Liver (tissue), 9 donors: ENCODE results near the gene DNM2. TPM values are rescaled to one million over a fixed set of nuclear protein-coding genes. Genes with fewer than 3 reads are reported as not detected.

Experiments used
- DNase-seq: peaks from one replicate; pipeline ENCODE4 v3.0.0-alpha.2; 2017; ENCODE audit warnings: low spot score
- H3K27ac ChIP-seq, 2 donors: one replicate each; pipeline ENCODE4 v1.7.0; 2013; ENCODE audit warnings: inconsistent platforms in 2 of 2, low read length in 2 of 2, control low read depth in 1 of 2, low read depth in 1 of 2, mild to moderate bottlenecking in 1 of 2
- H3K27me3 ChIP-seq, 4 donors: one replicate each; pipeline versions ENCODE4 v1.6.1 to v1.7.0; 2013; ENCODE audit warnings: low read length in 3 of 4, inconsistent platforms in 1 of 4, mild to moderate bottlenecking in 1 of 4, moderate library complexity in 1 of 4; ENCODE audit not compliant: control insufficient read depth in 4 of 4, insufficient read depth in 4 of 4
- H3K36me3 ChIP-seq, 4 donors: one replicate each; pipeline versions ENCODE4 v1.6.1 to v1.7.0; 2013; ENCODE audit warnings: low read length in 3 of 4, mild to moderate bottlenecking in 3 of 4, low read depth in 1 of 4, moderate library complexity in 1 of 4; ENCODE audit not compliant: control insufficient read depth in 4 of 4, insufficient read depth in 3 of 4
- H3K4me1 ChIP-seq, 4 donors: one replicate each; pipeline versions ENCODE4 v1.6.1 to v1.7.0; 2013; ENCODE audit warnings: low read length in 3 of 4, mild to moderate bottlenecking in 3 of 4, moderate library complexity in 1 of 4; ENCODE audit not compliant: control insufficient read depth in 4 of 4, insufficient read depth in 4 of 4
- H3K4me3 ChIP-seq, 3 donors: one replicate each; pipeline versions ENCODE4 v1.6.1 to v1.7.0; 2013; ENCODE audit warnings: low read length in 3 of 3, control low read depth in 1 of 3, low read depth in 1 of 3, mild to moderate bottlenecking in 1 of 3
- H3K9ac ChIP-seq, 2 donors: one replicate each; pipeline ENCODE4 v1.7.0; 2013; ENCODE audit warnings: low read length in 2 of 2, mild to moderate bottlenecking in 2 of 2, moderate library complexity in 2 of 2, control low read depth in 1 of 2, low read depth in 1 of 2
- H3K9me3 ChIP-seq, 4 donors: one replicate each; pipeline versions ENCODE4 v1.6.1 to v1.7.0; 2013; ENCODE audit warnings: low read length in 3 of 4; ENCODE audit not compliant: control insufficient read depth in 4 of 4
- EGR1 ChIP-seq, 2 donors: IDR thresholded peaks; 2 replicates each; pipeline ENCODE4 v1.6.1; 2016 to 2018; ENCODE audit warnings: antibody characterized with exemption in 2 of 2, low read depth in 2 of 2
- FOXA1 ChIP-seq: IDR thresholded peaks from 2 replicates; pipeline ENCODE4 v1.6.1; 2016; ENCODE audit warnings: antibody characterized with exemption
- FOXA2 ChIP-seq: IDR thresholded peaks from 2 replicates; pipeline ENCODE4 v1.6.1; 2016; ENCODE audit warnings: antibody characterized with exemption
- GABPA ChIP-seq, 2 donors: IDR thresholded peaks in 1 of 2; conservative IDR thresholded peaks in 1 of 2; 2 replicates each; pipeline ENCODE4 v1.6.1; 2016; ENCODE audit warnings: antibody characterized with exemption in 2 of 2, mild to moderate bottlenecking in 1 of 2, moderate library complexity in 1 of 2
- HNF4A ChIP-seq, 2 donors: conservative IDR thresholded peaks; 2 replicates each; pipeline ENCODE4 v1.6.1; 2016; ENCODE audit warnings: antibody characterized with exemption in 2 of 2, mild to moderate bottlenecking in 2 of 2
- HNF4G ChIP-seq: IDR thresholded peaks from 2 replicates; pipeline ENCODE4 v1.6.1; 2016; ENCODE audit warnings: antibody characterized with exemption
- JUND ChIP-seq, 2 donors: IDR thresholded peaks; 2 replicates each; pipeline ENCODE4 v1.6.1; 2016; ENCODE audit warnings: antibody characterized with exemption in 2 of 2
- MAX ChIP-seq: IDR thresholded peaks from 2 replicates; pipeline ENCODE4 v1.6.1; 2016; ENCODE audit warnings: antibody characterized with exemption
- NR2F2 ChIP-seq: IDR thresholded peaks from 2 replicates; pipeline ENCODE4 v1.6.1; 2016; ENCODE audit warnings: antibody characterized with exemption
- RAD21 ChIP-seq, 2 donors: IDR thresholded peaks; 2 replicates each; pipeline ENCODE4 v1.6.1; 2016; ENCODE audit warnings: antibody characterized with exemption in 2 of 2, mild to moderate bottlenecking in 2 of 2
- RXRA ChIP-seq, 2 donors: IDR thresholded peaks; 2 replicates each; pipeline ENCODE4 v1.6.1; 2017 to 2018; ENCODE audit warnings: antibody characterized with exemption in 2 of 2, mild to moderate bottlenecking in 1 of 2
- SP1 ChIP-seq: IDR thresholded peaks from 2 replicates; pipeline ENCODE4 v1.6.1; 2018; ENCODE audit warnings: antibody characterized with exemption, mild to moderate bottlenecking
- TAF1 ChIP-seq: conservative IDR thresholded peaks from 2 replicates; pipeline ENCODE4 v1.6.1; 2016; ENCODE audit warnings: antibody characterized with exemption, mild to moderate bottlenecking
- YY1 ChIP-seq: IDR thresholded peaks from 2 replicates; pipeline ENCODE4 v1.6.1; 2016; ENCODE audit warnings: antibody characterized with exemption, mild to moderate bottlenecking
- WGBS: extraction: QIAGEN DNeasy Blood & Tissue Kit; methylation state at CpG from one replicate; pipeline ENCODE4 v1.1.7; 2013; 5-methylcytosine and 5-hydroxymethylcytosine counted together
- polyA plus RNA-seq, 2 donors: library from polyadenylated mRNA; stranded (reverse) in 1 of 2; unstranded in 1 of 2; fragments of 200-250 nt in 1 of 2; fragments of >200 nt in 1 of 2; fragmentation: Nextera tagmentation in 1 of 2; extraction: Ambion mirVana in 1 of 2; gene quantifications; one replicate each; pipeline versions ENCODE4 v1.2.1 to v1.2.3, GENCODE V29; 2013 to 2015
- total RNA-seq, 2 donors: library from RNA; depleted of rRNA; stranded (reverse); fragments of >200 nt; gene quantifications; one replicate each; pipeline ENCODE4 v1.2.3, GENCODE V29; 2014
- TF ChIP-seq, protein P1 (sequence below): IDR thresholded peaks from 2 replicates; pipeline ENCODE4 v1.6.1; 2016; ENCODE audit warnings: antibody characterized with exemption, mild to moderate bottlenecking
- TF ChIP-seq, protein P2 (sequence below): IDR thresholded peaks from 2 replicates; pipeline ENCODE4 v1.6.1; 2016; ENCODE audit warnings: antibody characterized with exemption
- TF ChIP-seq, protein P3 (sequence below): IDR thresholded peaks from 2 replicates; pipeline ENCODE4 v1.6.1; 2016; ENCODE audit warnings: antibody characterized with exemption
- TF ChIP-seq, protein P4 (sequence below): fragments of 150-350 bp; IDR thresholded peaks from 2 replicates; pipeline ENCODE4 v1.5.1; 2017; ENCODE audit warnings: improper control_type of control experiment, low read depth, low read length; ENCODE audit not compliant: missing input control
- donor health status: healthy.
- donor health status: healthy.
- donor health status: healthy.
- donor health status: healthy.
- donor health status: healthy.

DNM2 gene
- total and polyA plus RNA-seq, 4 donors = 23.1 to 95.1 (median 59.1) TPM

DNA sequence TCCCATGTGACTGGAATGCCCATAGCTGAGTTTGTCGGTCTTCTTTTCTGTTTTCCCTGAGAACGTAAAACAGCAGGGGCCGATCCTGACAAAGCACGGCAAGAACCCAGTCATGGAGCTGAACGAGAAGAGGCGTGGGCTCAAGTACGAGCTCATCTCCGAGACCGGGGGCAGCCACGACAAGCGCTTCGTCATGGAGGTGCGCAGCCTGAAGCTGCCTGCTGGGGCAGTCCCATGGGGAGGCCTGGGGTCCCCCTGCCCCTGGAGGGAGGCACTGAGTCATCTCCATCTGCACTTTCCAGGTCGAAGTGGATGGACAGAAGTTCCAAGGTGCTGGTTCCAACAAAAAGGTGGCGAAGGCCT lies 34.8 kb upstream of the DNM2 start:
- Histone ChIP-seq H3K27ac (no peak overlapping the region), H3K9me3 (no peaks in the 10 kb centered on the region), H3K9ac (no peak overlapping the region), H3K36me3 (peaks cover 35 to 95% (median 63%) of the 10 kb centered on the region in 4 donors), H3K27me3 (no peaks in the 10 kb centered on the region), H3K4me1 (peaks cover 0 to 4% (median 3%) of the 10 kb centered on the region in 4 donors), H3K4me3 (no peak overlapping the region)
- DNase-seq = no peak
- TF ChIP-seq, protein P1, sequence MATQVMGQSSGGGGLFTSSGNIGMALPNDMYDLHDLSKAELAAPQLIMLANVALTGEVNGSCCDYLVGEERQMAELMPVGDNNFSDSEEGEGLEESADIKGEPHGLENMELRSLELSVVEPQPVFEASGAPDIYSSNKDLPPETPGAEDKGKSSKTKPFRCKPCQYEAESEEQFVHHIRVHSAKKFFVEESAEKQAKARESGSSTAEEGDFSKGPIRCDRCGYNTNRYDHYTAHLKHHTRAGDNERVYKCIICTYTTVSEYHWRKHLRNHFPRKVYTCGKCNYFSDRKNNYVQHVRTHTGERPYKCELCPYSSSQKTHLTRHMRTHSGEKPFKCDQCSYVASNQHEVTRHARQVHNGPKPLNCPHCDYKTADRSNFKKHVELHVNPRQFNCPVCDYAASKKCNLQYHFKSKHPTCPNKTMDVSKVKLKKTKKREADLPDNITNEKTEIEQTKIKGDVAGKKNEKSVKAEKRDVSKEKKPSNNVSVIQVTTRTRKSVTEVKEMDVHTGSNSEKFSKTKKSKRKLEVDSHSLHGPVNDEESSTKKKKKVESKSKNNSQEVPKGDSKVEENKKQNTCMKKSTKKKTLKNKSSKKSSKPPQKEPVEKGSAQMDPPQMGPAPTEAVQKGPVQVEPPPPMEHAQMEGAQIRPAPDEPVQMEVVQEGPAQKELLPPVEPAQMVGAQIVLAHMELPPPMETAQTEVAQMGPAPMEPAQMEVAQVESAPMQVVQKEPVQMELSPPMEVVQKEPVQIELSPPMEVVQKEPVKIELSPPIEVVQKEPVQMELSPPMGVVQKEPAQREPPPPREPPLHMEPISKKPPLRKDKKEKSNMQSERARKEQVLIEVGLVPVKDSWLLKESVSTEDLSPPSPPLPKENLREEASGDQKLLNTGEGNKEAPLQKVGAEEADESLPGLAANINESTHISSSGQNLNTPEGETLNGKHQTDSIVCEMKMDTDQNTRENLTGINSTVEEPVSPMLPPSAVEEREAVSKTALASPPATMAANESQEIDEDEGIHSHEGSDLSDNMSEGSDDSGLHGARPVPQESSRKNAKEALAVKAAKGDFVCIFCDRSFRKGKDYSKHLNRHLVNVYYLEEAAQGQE = no peak
- TF ChIP-seq NR2F2 (no peak), FOXA2 (no peak), YY1 (no peak), HNF4A (conservative IDR thresholded peaks at IDR 0.05) (no peak), FOXA1 (no peak), HNF4G (no peak), JUND (IDR thresholded peaks at IDR 0.05) (no peak), TAF1 (no peak), SP1 (no peak), RXRA (IDR thresholded peaks at IDR 0.05) (no peak), EGR1 (IDR thresholded peaks at IDR 0.05; ENCODE audit: low read depth in 2 of 2) (no peak), RAD21 (IDR thresholded peaks at IDR 0.05) (no peak), MAX (no peak)
- TF ChIP-seq, protein P2, sequence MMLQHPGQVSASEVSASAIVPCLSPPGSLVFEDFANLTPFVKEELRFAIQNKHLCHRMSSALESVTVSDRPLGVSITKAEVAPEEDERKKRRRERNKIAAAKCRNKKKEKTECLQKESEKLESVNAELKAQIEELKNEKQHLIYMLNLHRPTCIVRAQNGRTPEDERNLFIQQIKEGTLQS = no peak
- TF ChIP-seq, protein P3, sequence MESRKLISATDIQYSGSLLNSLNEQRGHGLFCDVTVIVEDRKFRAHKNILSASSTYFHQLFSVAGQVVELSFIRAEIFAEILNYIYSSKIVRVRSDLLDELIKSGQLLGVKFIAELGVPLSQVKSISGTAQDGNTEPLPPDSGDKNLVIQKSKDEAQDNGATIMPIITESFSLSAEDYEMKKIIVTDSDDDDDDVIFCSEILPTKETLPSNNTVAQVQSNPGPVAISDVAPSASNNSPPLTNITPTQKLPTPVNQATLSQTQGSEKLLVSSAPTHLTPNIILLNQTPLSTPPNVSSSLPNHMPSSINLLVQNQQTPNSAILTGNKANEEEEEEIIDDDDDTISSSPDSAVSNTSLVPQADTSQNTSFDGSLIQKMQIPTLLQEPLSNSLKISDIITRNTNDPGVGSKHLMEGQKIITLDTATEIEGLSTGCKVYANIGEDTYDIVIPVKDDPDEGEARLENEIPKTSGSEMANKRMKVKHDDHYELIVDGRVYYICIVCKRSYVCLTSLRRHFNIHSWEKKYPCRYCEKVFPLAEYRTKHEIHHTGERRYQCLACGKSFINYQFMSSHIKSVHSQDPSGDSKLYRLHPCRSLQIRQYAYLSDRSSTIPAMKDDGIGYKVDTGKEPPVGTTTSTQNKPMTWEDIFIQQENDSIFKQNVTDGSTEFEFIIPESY = no peak
- TF ChIP-seq, protein P4, sequence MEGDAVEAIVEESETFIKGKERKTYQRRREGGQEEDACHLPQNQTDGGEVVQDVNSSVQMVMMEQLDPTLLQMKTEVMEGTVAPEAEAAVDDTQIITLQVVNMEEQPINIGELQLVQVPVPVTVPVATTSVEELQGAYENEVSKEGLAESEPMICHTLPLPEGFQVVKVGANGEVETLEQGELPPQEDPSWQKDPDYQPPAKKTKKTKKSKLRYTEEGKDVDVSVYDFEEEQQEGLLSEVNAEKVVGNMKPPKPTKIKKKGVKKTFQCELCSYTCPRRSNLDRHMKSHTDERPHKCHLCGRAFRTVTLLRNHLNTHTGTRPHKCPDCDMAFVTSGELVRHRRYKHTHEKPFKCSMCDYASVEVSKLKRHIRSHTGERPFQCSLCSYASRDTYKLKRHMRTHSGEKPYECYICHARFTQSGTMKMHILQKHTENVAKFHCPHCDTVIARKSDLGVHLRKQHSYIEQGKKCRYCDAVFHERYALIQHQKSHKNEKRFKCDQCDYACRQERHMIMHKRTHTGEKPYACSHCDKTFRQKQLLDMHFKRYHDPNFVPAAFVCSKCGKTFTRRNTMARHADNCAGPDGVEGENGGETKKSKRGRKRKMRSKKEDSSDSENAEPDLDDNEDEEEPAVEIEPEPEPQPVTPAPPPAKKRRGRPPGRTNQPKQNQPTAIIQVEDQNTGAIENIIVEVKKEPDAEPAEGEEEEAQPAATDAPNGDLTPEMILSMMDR = no peak
- WGBS = 96% methylated on average over 15 of the region's 15 CpGs

- no peak for DNase-seq
- Histone ChIP-seq H3K4me3 (no peak overlapping the region), H3K9ac (no peak overlapping the region), H3K9me3 (no peaks in the 10 kb centered on the region), H3K27ac (no peak overlapping the region), H3K36me3 (peaks cover 37 to 96% (median 60%) of the 10 kb centered on the region in 4 donors), H3K4me1 (no peaks in the 10 kb centered on the region), H3K27me3 (no peaks in the 10 kb centered on the region)
- TF ChIP-seq GABPA (IDR thresholded peaks at IDR 0.05 in 1 of 2, conservative IDR thresholded peaks at IDR 0.05 in 1 of 2) (no peak), RXRA (IDR thresholded peaks at IDR 0.05) (no peak), RAD21 (IDR thresholded peaks at IDR 0.05) (no peak), FOXA2 (no peak)
- 94% methylated on average over 21 of the region's 21 CpGs for WGBS
Observed at GRCh38 chr19:10683582-10683981, 34.3 kb upstream of the DNM2 start.
